GM23338 (cell line): ENCODE data around the gene PLCL1. TPM values are rescaled to one million over a fixed set of nuclear protein-coding genes. Genes with fewer than 3 reads are reported as not detected.

ENCODE experiments used
- ATAC-seq: fragments of 200-7000 bp; cut with Tn5 transposase; 3 replicates; pipeline ENCODE4 v1.9.1; 2020
- DNase-seq: peaks from one replicate; pipeline ENCODE4 v3.0.0-alpha.2; 2015; ENCODE audit warnings: low spot score
- H2AFZ ChIP-seq: fragments of 200-600 bp; sonication (generic); 2 replicates; pipeline ENCODE4 v1.8.0; 2016; ENCODE audit warnings: antibody characterized with exemption, mild to moderate bottlenecking, moderate library complexity
- H3F3A ChIP-seq: fragments of 200-600 bp; sonication (generic); replicated peaks from 2 replicates; pipeline ENCODE4 v1.8.0; 2017; ENCODE audit warnings: antibody characterized with exemption, mixed run types, low read depth
- H3K27ac ChIP-seq: fragments of 200-600 bp; sonication (generic); 2 replicates; pipeline ENCODE4 v1.6.1; 2016; ENCODE audit warnings: low read depth
- H3K27me3 ChIP-seq: fragments of 200-600 bp; sonication (generic); 2 replicates; pipeline ENCODE4 v1.8.0; 2016; ENCODE audit warnings: mild to moderate bottlenecking, mixed run types, moderate library complexity; ENCODE audit not compliant: insufficient read depth
- H3K36me3 ChIP-seq: fragments of 200-600 bp; sonication (generic); 2 replicates; pipeline ENCODE4 v1.8.0; 2016; ENCODE audit warnings: mild to moderate bottlenecking; ENCODE audit not compliant: insufficient read depth
- H3K4me1 ChIP-seq: fragments of 200-600 bp; sonication (generic); 2 replicates; pipeline ENCODE4 v1.8.0; 2016; ENCODE audit warnings: mild to moderate bottlenecking, moderate library complexity; ENCODE audit not compliant: insufficient read depth
- H3K4me2 ChIP-seq: fragments of 200-600 bp; sonication (generic); 2 replicates; pipeline ENCODE4 v1.7.1; 2017; ENCODE audit warnings: mixed run types
- H3K4me3 ChIP-seq: fragments of 200-600 bp; sonication (generic); 2 replicates; pipeline ENCODE4 v1.6.1; 2016; ENCODE audit warnings: mixed run types
- H3K79me2 ChIP-seq: fragments of 200-600 bp; sonication (generic); replicated peaks from 2 replicates; pipeline ENCODE4 v1.8.0; 2017; ENCODE audit warnings: mild to moderate bottlenecking; ENCODE audit not compliant: insufficient read depth
- H3K9me2 ChIP-seq: fragments of 200-600 bp; sonication (generic); 2 replicates; pipeline ENCODE4 v1.8.0; 2017; ENCODE audit not compliant: insufficient read depth
- H4K20me1 ChIP-seq: fragments of 200-600 bp; sonication (generic); replicated peaks from 2 replicates; pipeline ENCODE4 v1.8.0; 2017; ENCODE audit warnings: mild to moderate bottlenecking; ENCODE audit not compliant: insufficient read depth
- H3K27ac Mint-ChIP-seq: 2 replicates; pipeline ENCODE4 v1.8.0; 2020; ENCODE audit warnings: inconsistent platforms, mild to moderate bottlenecking, moderate library complexity, mixed read lengths
- H3K27me3 Mint-ChIP-seq: 3 replicates; pipeline ENCODE4 v1.8.0; 2022; ENCODE audit warnings: low read depth, mild to moderate bottlenecking, moderate library complexity, mixed read lengths, inconsistent platforms; ENCODE audit not compliant: insufficient read depth, poor library complexity
- H3K36me3 Mint-ChIP-seq: 3 replicates; pipeline ENCODE4 v1.8.0; 2021; ENCODE audit warnings: low read depth, mild to moderate bottlenecking, inconsistent platforms, moderate library complexity, mixed read lengths
- H3K4me1 Mint-ChIP-seq: 3 replicates; pipeline ENCODE4 v1.8.0; 2020; ENCODE audit warnings: mild to moderate bottlenecking, inconsistent platforms, mixed read lengths
- H3K4me3 Mint-ChIP-seq: 3 replicates; pipeline ENCODE4 v1.8.0; 2021; ENCODE audit warnings: moderate library complexity, mild to moderate bottlenecking, inconsistent platforms, mixed read lengths
- H3K9me3 Mint-ChIP-seq: 3 replicates; pipeline ENCODE4 v1.8.0; 2020; ENCODE audit warnings: moderate library complexity, mild to moderate bottlenecking, inconsistent platforms, mixed read lengths
- CREB1 ChIP-seq: fragments of 250-450 bp; sonication (Bioruptor Pico); IDR thresholded peaks from 2 replicates; pipeline ENCODE4 v1.5.0; 2020; ENCODE audit warnings: low read depth, mild to moderate bottlenecking, moderate library complexity
- CTCF ChIP-seq, 2 experiments: fragments of 200-600 bp in 1 of 2; sonication (generic) in 1 of 2; conservative IDR thresholded peaks; 2 replicates each; pipeline versions ENCODE4 v1.5.1 to v1.6.1; 2016 to 2017; ENCODE audit warnings: antibody characterized with exemption in 2 of 2, low read depth in 2 of 2, mild to moderate bottlenecking in 2 of 2, moderate library complexity in 1 of 2
- ETS1 ChIP-seq: IDR thresholded peaks from 2 replicates; pipeline ENCODE4 v1.6.1; 2016; ENCODE audit warnings: antibody characterized with exemption
- EZH2 ChIP-seq: fragments of 200-600 bp; sonication (generic); IDR thresholded peaks from one replicate; pipeline ENCODE4 v1.8.0; 2017; ENCODE audit warnings: antibody characterized with exemption, mild to moderate bottlenecking, low read depth; ENCODE audit not compliant: unreplicated experiment
- EZH2phosphoT487 ChIP-seq: fragments of 200-600 bp; sonication (generic); IDR thresholded peaks from one replicate; pipeline ENCODE4 v1.8.1; 2018; ENCODE audit warnings: antibody characterized with exemption; ENCODE audit not compliant: unreplicated experiment
- JUNB ChIP-seq: IDR thresholded peaks from one replicate; pipeline ENCODE4 v1.6.1; 2016; ENCODE audit warnings: antibody characterized with exemption; ENCODE audit not compliant: unreplicated experiment
- NANOG ChIP-seq: IDR thresholded peaks from 2 replicates; pipeline ENCODE4 v1.6.1; 2016; ENCODE audit warnings: antibody characterized with exemption, borderline replicate concordance
- POLR2AphosphoS5 ChIP-seq: IDR thresholded peaks from 2 replicates; pipeline ENCODE4 v1.6.1; 2016; ENCODE audit warnings: antibody characterized with exemption, low read depth
- REST ChIP-seq: IDR thresholded peaks from one replicate; pipeline ENCODE4 v1.6.1; 2018; ENCODE audit warnings: antibody characterized with exemption; ENCODE audit not compliant: unreplicated experiment
- STAT1 ChIP-seq: IDR thresholded peaks from one replicate; pipeline ENCODE4 v1.6.1; 2016; ENCODE audit warnings: antibody characterized with exemption; ENCODE audit not compliant: unreplicated experiment
- ZNF114 ChIP-seq: fragments of 250-450 bp; sonication (Bioruptor Pico); IDR thresholded peaks from 2 replicates; pipeline ENCODE4 v1.5.0; 2020; ENCODE audit warnings: mild to moderate bottlenecking, moderate library complexity
- ZNF331 ChIP-seq: fragments of 250-450 bp; sonication (Bioruptor Pico); IDR thresholded peaks from 2 replicates; pipeline ENCODE4 v1.5.0; 2020; ENCODE audit warnings: low read depth, mild to moderate bottlenecking, moderate library complexity
- ZNF462 ChIP-seq: fragments of 250-450 bp; sonication (Bioruptor Pico); IDR thresholded peaks from 2 replicates; pipeline ENCODE4 v1.5.0; 2020; ENCODE audit warnings: mild to moderate bottlenecking, moderate library complexity
- polyA plus RNA-seq: library from polyadenylated mRNA; unstranded; fragments of >200 nt; fragmentation: Nextera tagmentation; extraction: Ambion mirVana; gene quantifications from 2 replicates; pipeline ENCODE4 v1.2.1, GENCODE V29; 2016
- total RNA-seq: library from RNA; depleted of rRNA; stranded (reverse); fragments of >200 nt; shearing (Covaris generic); gene quantifications from 2 replicates; pipeline ENCODE4 v1.2.3, GENCODE V29; 2014

Gene PLCL1
- total and polyA plus RNA-seq, 2 experiments from 2014 or later: not detected

GRCh38 chr2:197839856-197840255 lies 35.5 kb downstream of the PLCL1 start:
- TF ChIP-seq ETS1: no peak
- no peak for TF ChIP-seq REST
- TF ChIP-seq EZH2: no peak
- no peak for TF ChIP-seq STAT1
- TF ChIP-seq EZH2phosphoT487: no peak
- TF ChIP-seq CTCF (conservative IDR thresholded peaks at IDR 0.05; ENCODE audit: low read depth in 2 of 2): no peak
- no peak for TF ChIP-seq CREB1 (CRISPR knock-in tag)
- no peak for TF ChIP-seq NANOG
- no peak for TF ChIP-seq POLR2AphosphoS5
- no peak for TF ChIP-seq ZNF331 (CRISPR knock-in tag)
- no peak for TF ChIP-seq ZNF462 (CRISPR knock-in tag)
- TF ChIP-seq ZNF114 (CRISPR knock-in tag): no peak
- no peak for TF ChIP-seq JUNB
- ATAC-seq (no peak), DNase-seq (no peak)
- Histone ChIP-seq H3K9me2 (no peaks in the 10 kb centered on the region), H2AFZ (no peak overlapping the region), H3K27me3 (no peaks in the 10 kb centered on the region), H3K27ac (no peak overlapping the region), H3K4me3 (no peak overlapping the region), H3F3A (no peaks in the 10 kb centered on the region), H3K4me2 (no peak overlapping the region), H3K79me2 (no peaks in the 10 kb centered on the region), H4K20me1 (no peaks in the 10 kb centered on the region), H3K36me3 (no peaks in the 10 kb centered on the region), H3K4me1 (no peaks in the 10 kb centered on the region)
- Mint-ChIP-seq H3K27me3 (no peaks in the 10 kb centered on the region), H3K27ac (no peak overlapping the region), H3K36me3 (no peaks in the 10 kb centered on the region), H3K4me1 (no peaks in the 10 kb centered on the region), H3K9me3 (no peaks in the 10 kb centered on the region), H3K4me3 (no peak overlapping the region)
